Choroid plexus epithelial cell (primary cell): ENCODE data around the gene ZBTB45.

Experiments used
- DNase-seq: peaks from one replicate; pipeline ENCODE4 v3.0.0-alpha.2; 2010; ENCODE audit warnings: low read depth
- H3K4me3 ChIP-seq: 2 replicates; pipeline ENCODE4 v1.5.1; 2011; ENCODE audit warnings: low read depth, mild to moderate bottlenecking, control low read depth, low read length, moderate library complexity
- CTCF ChIP-seq: conservative IDR thresholded peaks from 2 replicates; pipeline ENCODE4 v1.5.1; 2011; ENCODE audit warnings: low read depth, mild to moderate bottlenecking, control low read depth, inconsistent platforms, low read length, moderate library complexity

The ZBTB45 gene

GRCh38 chr19:58557221-58558065, 37.8 kb upstream of the ZBTB45 start:
- H3K4me3 ChIP-seq, result peak overlapping the region; percentile 98
- DNase-seq, result no peak
- no peak for TF ChIP-seq CTCF

GRCh38 chr19:58556622-58557220, 37.1 kb upstream of the ZBTB45 start:
- TF ChIP-seq CTCF, result no peak
- peak overlapping the region; percentile 98 for H3K4me3 ChIP-seq
- no peak for DNase-seq

- TF ChIP-seq CTCF, result no peak
- no peak overlapping the region for H3K4me3 ChIP-seq
- no peak for DNase-seq
Observed at GRCh38 chr19:58555920-58556621, 36.5 kb upstream of the ZBTB45 start.

DNA sequence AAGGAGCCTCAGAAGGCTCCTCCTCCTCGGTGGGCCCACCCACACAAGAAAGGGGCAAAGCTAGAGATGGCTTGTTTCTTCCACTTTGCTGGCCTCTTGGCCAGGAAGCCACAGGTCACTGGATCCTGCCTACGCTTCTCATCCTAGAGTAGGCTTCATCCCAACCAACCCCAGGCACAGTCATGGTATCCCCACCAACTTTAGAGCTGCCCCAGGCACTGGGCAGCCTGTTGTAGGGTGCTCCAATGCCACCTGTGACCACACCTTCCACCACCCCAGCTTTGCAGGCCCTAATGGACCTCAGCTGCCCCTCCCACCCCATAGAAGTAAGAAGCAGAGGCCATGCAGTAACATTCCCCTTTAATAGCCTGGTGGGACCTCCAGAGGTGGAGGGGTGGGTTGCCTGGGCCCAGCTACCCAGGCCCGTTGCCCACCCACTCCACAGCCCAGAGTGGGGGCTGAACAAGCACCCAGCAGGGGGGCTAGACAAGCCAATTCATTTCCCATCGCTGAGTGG, 35.8 kb upstream of the ZBTB45 start:
- no peak for TF ChIP-seq CTCF
- H3K4me3 ChIP-seq, result peak overlapping the region; percentile 86
- no peak for DNase-seq

DNA sequence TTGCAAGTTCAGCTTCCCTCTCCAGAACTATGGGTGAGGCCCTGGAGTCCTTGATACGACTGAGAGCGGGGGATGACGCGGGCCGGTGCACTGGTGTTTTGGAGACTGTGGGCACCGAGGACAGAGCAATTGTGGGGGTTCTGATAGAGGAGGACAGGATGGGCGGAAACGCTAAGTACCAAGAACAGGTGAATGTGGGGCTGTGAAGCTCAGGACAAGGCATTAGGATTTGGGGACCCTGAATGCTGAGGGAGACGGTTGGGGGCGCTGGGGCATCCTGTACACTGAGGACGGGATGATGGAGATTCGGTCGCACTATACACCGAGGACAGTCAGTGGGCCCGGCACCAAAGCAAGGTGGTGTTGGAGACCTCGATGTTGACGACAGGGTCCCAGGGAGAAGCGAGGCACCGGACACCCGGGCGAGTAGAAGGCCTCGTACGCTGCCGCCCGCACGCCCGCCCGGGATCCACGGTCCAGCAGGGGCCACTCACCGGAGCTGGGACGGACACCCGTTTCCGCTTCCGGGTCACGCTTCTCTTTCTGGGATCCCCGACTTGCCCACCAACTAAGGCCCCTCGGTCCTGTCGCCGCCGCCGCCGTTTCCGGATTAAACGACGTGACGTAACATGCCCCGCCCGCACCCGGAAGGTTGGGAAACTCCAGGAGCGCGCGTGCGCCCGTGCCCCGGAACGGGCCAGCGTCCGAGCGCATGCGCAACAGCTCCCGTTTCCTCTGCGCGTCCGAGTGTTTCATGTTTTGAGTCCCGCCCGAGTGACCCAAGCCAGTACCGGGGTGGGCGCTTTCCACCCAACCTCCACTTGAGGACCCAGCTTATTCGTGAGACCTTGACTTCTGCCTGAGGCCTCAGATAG, 35.1 kb upstream of the ZBTB45 start, which contains the start of gene CHMP2A:
Gene CHMP2A (minus strand): TSS at position 612 of the 875 bp plus-strand sequence. CDS start 893 bp downstream, outside the sequence.
- peak within 1 kb of the TSS; percentile 86 for H3K4me3 ChIP-seq
- peak; percentile 98 for DNase-seq
- TF ChIP-seq CTCF, result peak; percentile 7
